HL-60 (cell line): Measurements from ENCODE around the gene FAM13C.

Experiments used
- DNase-seq, 2 experiments: peaks; one replicate each; pipeline ENCODE4 v3.0.0-alpha.2; 2010 to 2020; ENCODE audit warnings: low read depth in 1 of 2, low spot score in 1 of 2
- H3K27ac ChIP-seq: fragments of 250-450 bp; sonication (Bioruptor Pico); replicated peaks from 2 replicates; pipeline ENCODE4 v1.5.1; 2020; ENCODE audit warnings: mild to moderate bottlenecking, moderate library complexity
- H3K27me3 ChIP-seq: fragments of 250-450 bp; sonication (Bioruptor Pico); 2 replicates; pipeline ENCODE4 v1.5.1; 2021; ENCODE audit warnings: mild to moderate bottlenecking, moderate library complexity; ENCODE audit not compliant: insufficient read depth, poor library complexity, severe bottlenecking
- H3K4me3 ChIP-seq: replicated peaks from 2 replicates; pipeline ENCODE4 v1.5.1; 2011; ENCODE audit warnings: mild to moderate bottlenecking, control low read depth, low read length; ENCODE audit not compliant: insufficient read depth
- CTCF ChIP-seq: IDR thresholded peaks from one replicate; pipeline ENCODE4 v1.5.1; 2011; ENCODE audit warnings: low read length, control low read depth, inconsistent platforms; ENCODE audit not compliant: insufficient read depth
- GABPA ChIP-seq: IDR thresholded peaks from 2 replicates; pipeline ENCODE4 v1.6.1; 2012; ENCODE audit warnings: low read depth
- POLR2AphosphoS5 ChIP-seq: IDR thresholded peaks from 2 replicates; pipeline ENCODE4 v1.6.1; 2012; ENCODE audit warnings: low read depth
- REST ChIP-seq: IDR thresholded peaks from 2 replicates; pipeline ENCODE4 v1.6.1; 2012; ENCODE audit warnings: low read depth; ENCODE audit not compliant: insufficient replicate concordance
- SPI1 ChIP-seq: IDR thresholded peaks from 2 replicates; pipeline ENCODE4 v1.6.1; 2012; ENCODE audit warnings: low read depth, mild to moderate bottlenecking, borderline replicate concordance

The FAM13C gene

GRCh38 chr10:59281861-59282260, 80.5 kb downstream of the FAM13C start:
- no peaks in the 10 kb centered on the region for H3K27me3 ChIP-seq
- TF ChIP-seq REST: no peak
- no peak for TF ChIP-seq CTCF
- no peak for TF ChIP-seq POLR2AphosphoS5
- TF ChIP-seq SPI1: no peak
- no peak for TF ChIP-seq GABPA
- H3K4me3 ChIP-seq: no peak overlapping the region
- DNase-seq: no peak
- no peak overlapping the region for H3K27ac ChIP-seq

GRCh38 chr10:59279991-59280505, 82.3 kb downstream of the FAM13C start:
- Histone ChIP-seq H3K27ac (no peak overlapping the region), H3K27me3 (no peaks in the 10 kb centered on the region), H3K4me3 (no peak overlapping the region)
- no peak for TF ChIP-seq GABPA
- TF ChIP-seq SPI1: no peak
- TF ChIP-seq CTCF: no peak
- no peak for TF ChIP-seq POLR2AphosphoS5
- TF ChIP-seq REST: no peak
- no peak for DNase-seq

GRCh38 chr10:59279476-59279875, 82.9 kb downstream of the FAM13C start:
- H3K27ac ChIP-seq: no peak overlapping the region
- no peaks in the 10 kb centered on the region for H3K27me3 ChIP-seq
- H3K4me3 ChIP-seq: no peak overlapping the region
- TF ChIP-seq CTCF (no peak), GABPA (no peak), SPI1 (no peak), POLR2AphosphoS5 (no peak), REST (no peak)
- DNase-seq: no peak
